GM12865 (cell line): Measurements from ENCODE around the gene ZBTB7A.

Experiments used
- DNase-seq: peaks from one replicate; pipeline ENCODE4 v3.0.0; 2010; ENCODE audit warnings: low read depth
- H3K4me3 ChIP-seq: 2 replicates; pipeline ENCODE4 v1.5.1; 2011; ENCODE audit warnings: mild to moderate bottlenecking, low read depth, low read length, control low read depth
- TF ChIP-seq, protein P1 (sequence below): IDR thresholded peaks from 2 replicates; pipeline ENCODE4 v1.5.1; 2011; ENCODE audit warnings: low read length, control low read depth, low read depth, inconsistent platforms; ENCODE audit not compliant: insufficient read depth; ENCODE audit errors: missing control alignments

The ZBTB7A gene

DNA sequence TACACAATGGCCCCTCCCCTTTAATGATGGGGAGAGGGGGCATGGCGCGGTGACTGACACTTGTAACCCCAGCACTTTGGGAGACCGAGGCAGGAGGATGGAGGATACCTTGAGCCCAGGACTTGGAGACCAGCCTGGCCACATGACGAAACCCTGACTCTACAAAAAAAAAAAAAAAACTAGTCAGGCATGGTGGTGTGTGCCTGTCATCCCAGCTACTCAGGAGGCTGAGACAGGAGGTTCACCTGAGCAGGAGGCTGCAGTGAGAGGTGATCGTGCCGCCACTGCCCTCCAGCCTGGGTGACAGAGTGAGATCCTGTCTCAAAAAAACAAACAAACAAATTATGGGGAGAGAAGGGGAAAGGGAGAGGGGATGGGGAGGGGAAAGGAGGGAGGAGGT lies 13.8 kb upstream of the ZBTB7A start:
- H3K4me3 ChIP-seq = no peak overlapping the region
- TF ChIP-seq, protein P1, sequence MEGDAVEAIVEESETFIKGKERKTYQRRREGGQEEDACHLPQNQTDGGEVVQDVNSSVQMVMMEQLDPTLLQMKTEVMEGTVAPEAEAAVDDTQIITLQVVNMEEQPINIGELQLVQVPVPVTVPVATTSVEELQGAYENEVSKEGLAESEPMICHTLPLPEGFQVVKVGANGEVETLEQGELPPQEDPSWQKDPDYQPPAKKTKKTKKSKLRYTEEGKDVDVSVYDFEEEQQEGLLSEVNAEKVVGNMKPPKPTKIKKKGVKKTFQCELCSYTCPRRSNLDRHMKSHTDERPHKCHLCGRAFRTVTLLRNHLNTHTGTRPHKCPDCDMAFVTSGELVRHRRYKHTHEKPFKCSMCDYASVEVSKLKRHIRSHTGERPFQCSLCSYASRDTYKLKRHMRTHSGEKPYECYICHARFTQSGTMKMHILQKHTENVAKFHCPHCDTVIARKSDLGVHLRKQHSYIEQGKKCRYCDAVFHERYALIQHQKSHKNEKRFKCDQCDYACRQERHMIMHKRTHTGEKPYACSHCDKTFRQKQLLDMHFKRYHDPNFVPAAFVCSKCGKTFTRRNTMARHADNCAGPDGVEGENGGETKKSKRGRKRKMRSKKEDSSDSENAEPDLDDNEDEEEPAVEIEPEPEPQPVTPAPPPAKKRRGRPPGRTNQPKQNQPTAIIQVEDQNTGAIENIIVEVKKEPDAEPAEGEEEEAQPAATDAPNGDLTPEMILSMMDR = no peak
- DNase-seq = no peak

DNA sequence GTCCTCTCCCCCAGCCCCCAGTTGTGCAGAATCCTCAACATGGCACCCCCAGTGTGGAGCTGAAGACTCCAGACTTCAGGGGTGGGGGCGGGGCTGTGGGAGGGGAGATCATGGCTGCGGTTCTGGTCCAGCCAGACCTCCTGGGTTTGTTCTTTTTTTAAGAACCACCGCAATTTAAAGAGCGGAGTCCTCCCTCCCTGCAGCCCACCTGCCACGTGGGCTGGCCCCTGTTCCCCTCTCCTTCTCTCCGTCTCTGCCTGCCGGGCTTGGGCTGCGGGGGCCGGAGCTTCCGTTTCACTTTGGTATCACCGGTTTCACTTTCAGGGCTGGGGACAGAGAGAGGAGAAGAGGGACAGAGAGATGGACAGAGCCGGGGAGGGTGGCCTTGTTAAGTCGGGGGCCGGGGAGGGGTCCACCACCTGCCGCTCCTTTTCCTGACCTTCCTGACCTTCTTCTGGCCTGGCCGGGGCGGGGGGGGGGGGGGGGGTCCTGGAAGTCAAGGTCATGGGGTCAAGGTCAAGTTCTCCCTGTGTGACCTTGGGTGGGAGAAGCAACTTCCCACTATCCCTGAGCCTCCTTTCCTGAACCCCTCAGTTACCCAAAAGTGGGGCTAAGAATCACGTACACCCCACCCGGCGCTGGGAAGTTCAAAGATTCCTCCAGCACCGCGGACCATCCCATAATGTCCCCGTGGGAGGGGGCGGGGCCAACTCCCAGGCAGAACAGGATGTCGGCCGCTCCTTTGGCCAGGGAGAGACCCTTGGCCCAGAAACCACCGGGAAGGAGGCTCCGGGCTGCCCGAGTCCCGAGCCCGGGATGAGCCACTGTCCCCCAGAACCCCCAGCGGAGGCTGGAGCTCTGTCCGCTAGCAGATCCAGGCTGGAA lies 11.3 kb upstream of the ZBTB7A start:
- peak; percentile 79 for DNase-seq
- TF ChIP-seq, protein P1 = no peak
- H3K4me3 ChIP-seq = peak overlapping the region; percentile 39

DNA sequence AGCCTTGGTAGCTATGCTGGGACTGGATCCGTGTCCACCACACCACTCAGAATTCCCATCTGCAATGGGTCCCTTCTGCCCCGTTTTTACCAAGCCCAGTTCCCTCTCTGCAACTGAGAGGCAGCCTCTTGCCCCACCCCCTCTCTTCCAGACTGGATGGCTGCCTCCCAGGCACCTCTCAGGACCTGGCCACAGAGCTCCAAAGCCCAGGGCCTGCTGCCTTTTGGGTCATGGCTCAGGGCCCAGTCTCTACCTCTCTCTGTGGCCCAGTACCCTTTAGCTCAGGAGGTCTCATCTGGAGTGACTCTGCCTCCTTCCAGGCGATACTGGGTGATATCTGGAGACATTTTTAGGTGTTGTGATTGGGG lies 10.3 kb upstream of the ZBTB7A start:
- no peak for DNase-seq
- H3K4me3 ChIP-seq = no peak overlapping the region
- TF ChIP-seq, protein P1 = no peak

DNA sequence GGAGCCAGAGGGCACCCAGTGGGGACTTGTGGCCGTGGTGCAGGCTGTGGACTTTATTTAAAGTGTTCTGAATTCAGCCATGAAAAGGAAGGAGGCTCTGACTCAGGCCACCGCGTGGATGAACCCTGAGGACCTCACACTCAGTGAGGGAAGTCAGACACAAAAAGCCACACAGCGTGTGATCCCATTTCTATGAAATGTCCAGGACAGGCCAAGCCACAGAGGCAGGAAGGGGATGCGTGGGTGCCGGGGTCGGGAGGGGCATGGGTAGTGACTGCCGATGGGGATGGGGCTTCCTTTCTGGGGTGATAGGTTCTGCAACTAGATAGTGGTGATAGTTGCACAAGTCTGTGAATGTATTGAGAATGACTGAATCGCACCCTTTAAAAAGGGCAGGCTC lies 8.7 kb upstream of the ZBTB7A start:
- no peak for DNase-seq
- no peak overlapping the region for H3K4me3 ChIP-seq
- TF ChIP-seq, protein P1 = no peak

DNA sequence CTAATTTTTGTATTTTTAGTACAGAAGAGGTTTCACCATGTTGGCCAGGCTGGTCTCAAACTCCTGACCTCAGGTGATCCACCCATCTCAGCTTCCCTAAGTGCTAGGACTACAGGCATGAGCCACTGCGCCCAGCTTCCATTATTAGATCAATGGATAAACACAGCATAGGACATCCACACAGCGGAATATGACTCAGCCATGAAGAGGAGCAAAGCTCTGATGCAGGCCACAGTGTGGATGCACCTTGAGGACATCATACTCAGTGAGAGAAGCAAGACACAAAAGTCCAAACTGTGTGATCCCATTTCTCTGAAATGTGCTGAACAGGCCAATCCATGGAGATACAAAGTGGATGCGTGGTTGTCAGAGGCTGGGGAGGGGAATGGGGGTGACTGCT lies 4.9 kb upstream of the ZBTB7A start:
- TF ChIP-seq, protein P1 = no peak
- H3K4me3 ChIP-seq = no peak overlapping the region
- DNase-seq = no peak

DNA sequence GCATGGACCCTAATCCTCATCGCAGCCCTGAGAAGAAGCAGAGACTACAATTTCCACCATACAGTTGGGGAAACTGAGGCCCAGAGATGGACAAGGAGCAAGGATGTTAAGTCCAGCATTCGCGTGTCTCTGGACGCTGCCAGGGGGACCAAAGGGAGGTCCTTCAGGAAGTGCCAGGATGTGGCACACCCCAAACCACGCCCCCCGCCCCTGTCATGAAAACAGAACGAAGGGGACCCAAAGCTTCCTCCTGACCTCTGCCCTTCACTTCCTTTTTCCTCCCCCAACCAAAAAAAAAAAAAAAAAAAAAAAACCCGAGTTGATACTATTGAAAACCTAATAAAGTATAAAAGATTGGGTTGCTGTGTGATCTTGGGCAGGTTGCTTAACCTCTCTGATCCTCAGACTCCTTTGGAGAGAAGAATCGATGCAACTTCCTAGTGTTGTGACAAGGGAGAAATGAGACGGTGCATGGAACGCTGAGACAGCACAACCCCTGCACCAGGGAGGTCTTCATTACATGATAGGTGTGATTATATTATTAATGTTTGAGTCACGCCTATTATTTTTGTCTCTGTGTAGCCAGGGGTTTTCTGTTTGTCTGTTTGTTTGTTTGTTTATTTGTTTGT lies 2.7 kb upstream of the ZBTB7A start:
- no peak overlapping the region for H3K4me3 ChIP-seq
- DNase-seq = no peak
- TF ChIP-seq, protein P1 = no peak
